ENCODE measurements around the gene HMCN1.
"Not testable (repeated sequence)": the region's sequence is repeated elsewhere in the genome, so short reads cannot be mapped to it uniquely, and the experiment has no call there.

DNA sequence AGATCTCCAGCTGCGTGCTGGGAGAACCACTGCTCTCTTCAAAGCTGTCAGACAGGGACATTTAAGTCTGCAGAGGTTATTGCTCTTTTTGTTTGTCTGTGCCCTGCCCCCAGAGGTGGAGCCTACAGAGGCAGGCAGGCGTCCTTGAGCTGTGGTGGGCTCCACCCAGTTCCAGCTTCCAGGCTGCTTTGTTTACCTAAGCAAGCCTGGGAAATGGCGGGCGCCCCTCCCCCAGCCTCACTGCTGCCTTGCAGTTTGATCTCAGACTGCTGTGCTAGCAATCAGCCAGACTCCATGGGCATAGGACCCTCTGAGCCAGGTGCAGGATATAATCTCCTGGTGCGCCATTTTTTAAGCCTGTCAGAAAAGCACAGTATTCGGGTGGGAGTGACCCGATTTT, 428.7 kb downstream of the HMCN1 start:
- not testable (repeated sequence) for TF ChIP-seq POLR2A (IDR thresholded peaks at IDR 0.05; ENCODE audit: low read length); GATA1 (IDR thresholded peaks at IDR 0.05; ENCODE audit: low read depth, low read length)
